Thyroid gland (tissue), 4 donors: Measurements from ENCODE around the gene KANK3.

ENCODE experiments used
- POLR2A ChIP-seq, 2 donors: fragments of 450-650 bp; IDR thresholded peaks; one replicate each; pipeline ENCODE4 v1.6.1; 2017; ENCODE audit warnings: antibody characterized with exemption in 2 of 2, mild to moderate bottlenecking in 2 of 2, moderate library complexity in 1 of 2
- TF ChIP-seq, protein P1 (sequence below), 6 experiments: fragments of 200-600 bp in 3 of 6; fragments of 450-650 bp in 3 of 6; sonication (generic) in 3 of 6; IDR thresholded peaks; one replicate each; pipeline ENCODE4 v1.5.1; 2016 to 2019; ENCODE audit warnings: antibody characterized with exemption in 6 of 6, mild to moderate bottlenecking in 2 of 6, inconsistent platforms in 1 of 6, moderate library complexity in 1 of 6

DNA sequence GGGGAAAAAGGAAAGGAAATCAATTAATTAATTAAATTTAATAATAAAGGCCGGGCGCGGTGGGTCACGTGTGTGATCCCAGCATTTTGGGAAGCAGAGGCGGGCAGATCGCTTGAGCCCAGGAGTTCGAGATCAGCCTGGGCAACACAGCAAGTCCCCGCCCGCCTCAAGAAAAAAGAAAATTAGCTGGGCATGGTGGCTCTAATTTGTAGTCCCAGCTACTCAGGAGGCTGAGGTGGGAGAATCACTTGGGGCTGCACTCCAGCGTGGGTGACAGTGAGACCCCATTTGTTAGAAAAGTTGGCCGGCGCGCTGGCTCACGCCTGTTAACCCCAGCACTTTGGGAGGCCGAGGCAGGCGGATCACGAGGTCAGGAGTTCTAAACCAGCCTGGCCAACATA, 34.2 kb downstream of the KANK3 start:
- no peak for TF ChIP-seq POLR2A (IDR thresholded peaks at IDR 0.05)
- TF ChIP-seq, protein P1, sequence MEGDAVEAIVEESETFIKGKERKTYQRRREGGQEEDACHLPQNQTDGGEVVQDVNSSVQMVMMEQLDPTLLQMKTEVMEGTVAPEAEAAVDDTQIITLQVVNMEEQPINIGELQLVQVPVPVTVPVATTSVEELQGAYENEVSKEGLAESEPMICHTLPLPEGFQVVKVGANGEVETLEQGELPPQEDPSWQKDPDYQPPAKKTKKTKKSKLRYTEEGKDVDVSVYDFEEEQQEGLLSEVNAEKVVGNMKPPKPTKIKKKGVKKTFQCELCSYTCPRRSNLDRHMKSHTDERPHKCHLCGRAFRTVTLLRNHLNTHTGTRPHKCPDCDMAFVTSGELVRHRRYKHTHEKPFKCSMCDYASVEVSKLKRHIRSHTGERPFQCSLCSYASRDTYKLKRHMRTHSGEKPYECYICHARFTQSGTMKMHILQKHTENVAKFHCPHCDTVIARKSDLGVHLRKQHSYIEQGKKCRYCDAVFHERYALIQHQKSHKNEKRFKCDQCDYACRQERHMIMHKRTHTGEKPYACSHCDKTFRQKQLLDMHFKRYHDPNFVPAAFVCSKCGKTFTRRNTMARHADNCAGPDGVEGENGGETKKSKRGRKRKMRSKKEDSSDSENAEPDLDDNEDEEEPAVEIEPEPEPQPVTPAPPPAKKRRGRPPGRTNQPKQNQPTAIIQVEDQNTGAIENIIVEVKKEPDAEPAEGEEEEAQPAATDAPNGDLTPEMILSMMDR (IDR thresholded peaks at IDR 0.05), result no peak
